Cardiac muscle cell (in vitro differentiated cells and primary cell): ENCODE data around the gene TWIST1. TPM values are rescaled to one million over a fixed set of nuclear protein-coding genes. Genes with fewer than 3 reads are reported as not detected.
A peak's percentile ranks its signal among the peaks of the same experiment; 100 is the strongest.

ENCODE experiments used
- DNase-seq, 2 donors: peaks; one replicate each; pipeline versions ENCODE4 v3.0.0 to v3.0.0-alpha.2; 2010 to 2017; ENCODE audit warnings: low read depth in 1 of 2, low spot score in 1 of 2
- H3K27ac ChIP-seq: fragments of 200-600 bp; sonication (generic); 2 replicates; pipeline ENCODE4 v1.5.1; 2016
- H3K27me3 ChIP-seq: fragments of 200-600 bp; sonication (generic); 2 replicates; pipeline ENCODE4 v1.6.0; 2016; ENCODE audit warnings: control low read depth
- H3K36me3 ChIP-seq: fragments of 200-600 bp; sonication (generic); 2 replicates; pipeline ENCODE4 v1.5.1; 2016; ENCODE audit warnings: control low read depth
- H3K4me1 ChIP-seq: fragments of 200-600 bp; sonication (generic); 2 replicates; pipeline ENCODE4 v1.8.1; 2017; ENCODE audit warnings: low read depth, mild to moderate bottlenecking, mixed run types
- H3K4me3 ChIP-seq: fragments of 200-600 bp; sonication (generic); 2 replicates; pipeline ENCODE4 v1.5.1; 2016; ENCODE audit warnings: mild to moderate bottlenecking
- H3K9me3 ChIP-seq: fragments of 200-600 bp; sonication (generic); 2 replicates; pipeline ENCODE4 v1.5.1; 2017; ENCODE audit warnings: low read depth, mild to moderate bottlenecking, control low read depth
- CTCF ChIP-seq: IDR thresholded peaks from 2 replicates; pipeline ENCODE4 v1.5.1; 2012; ENCODE audit warnings: low read depth, mild to moderate bottlenecking, low read length
- polyA plus RNA-seq: library from polyadenylated mRNA; unstranded; fragments of >200 nt; fragmentation: Nextera tagmentation; extraction: Ambion mirVana; gene quantifications from 2 replicates; pipeline ENCODE4 v1.2.1, GENCODE V29; 2016
- total RNA-seq: library from RNA; depleted of rRNA; stranded (reverse); fragments of >200 nt; gene quantifications from 2 replicates; pipeline ENCODE4 v1.2.3, GENCODE V29; 2016

The TWIST1 gene
- total and polyA plus RNA-seq, 2 experiments from 2014 or later = 21.4 to 44.6 TPM

- no peak for TF ChIP-seq CTCF
- no peak overlapping the region for H3K4me3 ChIP-seq
- no peaks in the 10 kb centered on the region for H3K9me3 ChIP-seq
- no peaks in the 10 kb centered on the region for H3K36me3 ChIP-seq
- DNase-seq = peak in 1 of 2 donors; percentile 25
- H3K27me3 ChIP-seq = no peaks in the 10 kb centered on the region
- no peak overlapping the region for H3K27ac ChIP-seq
- H3K4me1 ChIP-seq = no peaks in the 10 kb centered on the region
Measured at GRCh38 chr7:19066170-19066569, 51.3 kb downstream of the TWIST1 start.

Other genes with a start within 250 kb of the TWIST1 start
- gene FERD3L, start 27.8 kb upstream of the TWIST1 start, total RNA-seq = not detected in 2 replicates
- gene FERD3L, start 27.8 kb upstream of the TWIST1 start, polyA plus RNA-seq = not detected in 2 replicates